ENCODE results near the gene DMRT1.
A peak's percentile ranks its signal among the peaks of the same experiment; 100 is the strongest.

The DMRT1 gene

DNA sequence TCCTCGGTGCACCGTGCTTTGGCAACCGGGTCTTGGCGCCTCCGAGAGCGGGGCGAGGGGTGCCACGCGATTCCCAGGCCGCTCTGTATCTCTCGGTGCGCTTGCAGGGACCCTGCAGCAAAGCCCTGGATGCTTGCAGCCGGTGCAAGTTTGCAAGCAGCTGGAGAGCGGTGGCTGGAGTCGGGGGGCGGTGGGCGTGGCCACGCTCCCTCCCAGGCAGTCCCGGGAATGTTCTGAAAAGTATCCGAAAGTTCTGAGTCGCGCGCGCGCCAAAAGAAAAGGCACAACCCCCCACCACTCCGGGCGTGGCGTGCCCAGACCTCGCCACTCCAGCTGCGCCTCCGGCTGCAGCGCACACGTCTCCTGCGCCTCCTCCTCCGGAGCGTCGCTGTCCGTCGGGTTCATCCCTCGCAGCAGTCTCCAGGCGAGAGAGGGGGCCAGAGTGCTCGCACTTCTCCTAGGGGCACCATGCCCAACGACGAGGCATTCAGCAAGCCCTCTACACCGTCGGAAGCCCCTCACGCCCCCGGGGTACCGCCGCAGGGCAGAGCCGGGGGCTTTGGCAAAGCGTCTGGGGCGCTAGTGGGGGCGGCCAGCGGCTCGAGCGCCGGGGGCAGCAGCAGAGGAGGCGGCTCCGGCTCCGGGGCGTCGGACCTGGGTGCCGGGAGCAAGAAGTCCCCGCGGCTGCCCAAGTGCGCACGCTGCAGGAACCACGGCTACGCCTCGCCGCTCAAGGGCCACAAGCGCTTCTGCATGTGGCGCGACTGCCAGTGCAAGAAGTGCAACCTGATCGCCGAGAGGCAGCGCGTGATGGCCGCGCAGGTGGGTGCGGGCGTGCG, at the start of gene DMRT1:
DMRT1 (plus strand) TSS at position 327 of the 839 bp plus-strand sequence; CDS start at position 469, 142 bp downstream.
- DNase-seq: peak in 1 of 2 experiments; percentile 42

- DNase-seq: no peak
Measured at GRCh38 chr9:792331-793260, 48.9 kb upstream of the DMRT1 start.

DNA sequence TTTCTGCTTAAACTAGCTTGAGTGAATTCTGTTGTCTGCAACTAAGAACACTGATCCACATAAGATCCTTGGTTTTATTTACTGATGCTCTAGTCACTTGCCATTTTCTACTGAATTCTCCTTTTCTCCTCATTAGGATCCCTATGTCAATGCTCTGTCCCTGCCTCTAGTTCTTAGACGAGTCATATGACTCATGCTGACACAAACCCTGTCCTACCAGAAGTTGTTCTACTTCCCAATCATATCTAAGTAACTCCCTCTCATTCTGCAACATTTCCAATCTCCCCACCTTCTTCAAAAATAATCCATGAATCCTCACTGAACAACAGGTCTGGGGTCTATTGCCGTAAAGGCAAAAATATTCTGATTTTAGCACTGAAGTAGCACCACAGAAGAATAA, 47.1 kb upstream of the DMRT1 start:
- no peak for DNase-seq

GRCh38 chr9:795869-796268, 45.6 kb upstream of the DMRT1 start:
- peak in 1 of 2 experiments; percentile 6 for DNase-seq

GRCh38 chr9:800591-801150, 40.8 kb upstream of the DMRT1 start:
- DNase-seq: no peak

DNA sequence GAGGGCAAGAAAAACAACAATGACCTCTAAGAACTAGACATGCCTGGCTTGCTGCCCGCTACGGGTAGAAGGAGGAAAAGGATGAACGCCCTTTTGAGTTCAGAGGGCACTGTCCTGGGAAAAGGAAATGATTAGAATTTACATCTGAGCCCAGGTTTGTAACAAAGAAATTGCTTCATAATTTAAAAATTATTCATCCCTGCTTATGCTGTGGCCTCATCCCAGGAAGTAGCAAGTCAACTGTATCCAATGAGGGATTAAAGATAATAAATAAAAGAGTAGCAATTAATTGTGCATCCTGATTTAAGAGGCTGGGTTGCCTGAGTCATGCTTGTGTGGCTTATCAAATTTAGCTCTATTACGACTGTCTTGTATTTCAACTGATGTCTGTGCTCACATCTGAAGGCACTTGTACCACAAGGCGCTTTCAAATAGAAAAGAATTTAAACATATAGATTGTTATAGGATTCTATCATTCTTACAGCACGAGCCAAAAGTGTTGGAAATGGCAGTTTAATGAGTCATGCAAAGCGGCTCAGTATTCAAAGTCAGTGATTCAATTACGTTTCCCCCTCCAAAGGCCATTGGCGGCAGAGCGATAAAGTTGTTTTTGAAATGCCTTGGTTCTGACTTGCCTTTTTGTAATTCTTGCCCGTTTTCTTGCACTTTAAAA, 40.0 kb upstream of the DMRT1 start:
- DNase-seq: peak in 1 of 2 experiments; percentile 17

DNA sequence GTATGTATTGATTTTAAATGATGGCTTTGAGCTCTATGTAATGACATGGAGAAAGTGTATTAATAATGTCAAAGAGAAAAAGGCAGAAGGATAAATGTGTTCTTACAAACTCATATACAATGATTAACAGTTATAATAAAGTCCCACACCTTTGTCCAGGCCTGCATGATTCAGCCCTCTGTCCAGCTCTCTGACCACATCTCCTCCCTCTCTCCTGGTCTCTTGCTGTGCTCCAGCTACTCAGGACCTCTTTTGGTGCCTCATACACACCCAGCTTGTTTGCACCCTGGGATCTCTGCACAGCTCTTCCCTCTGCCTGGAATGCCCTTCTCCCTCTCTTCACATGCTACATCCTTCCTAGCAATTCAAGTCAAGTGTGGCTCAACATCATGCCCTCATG, 37.5 kb upstream of the DMRT1 start:
- no peak for DNase-seq

DNA sequence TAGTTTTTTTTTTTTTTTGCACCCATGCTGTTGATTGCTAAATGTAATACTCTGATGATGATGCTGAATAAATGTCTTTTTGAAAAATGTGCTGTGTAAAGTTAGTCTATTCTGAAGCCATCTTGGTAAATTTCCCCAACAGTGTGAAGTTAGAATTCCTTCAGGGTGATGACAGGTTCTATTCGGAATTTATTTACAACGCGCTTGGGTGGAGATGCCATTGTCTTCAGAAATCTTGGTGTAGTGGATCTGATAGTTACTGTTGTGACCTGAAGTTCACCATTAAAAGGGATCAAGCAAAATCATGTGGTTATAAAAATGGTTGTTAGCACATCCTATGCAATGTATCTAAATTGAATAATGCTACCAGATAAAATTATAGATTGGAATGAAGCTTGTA, 36.3 kb upstream of the DMRT1 start:
- DNase-seq: no peak

DNA sequence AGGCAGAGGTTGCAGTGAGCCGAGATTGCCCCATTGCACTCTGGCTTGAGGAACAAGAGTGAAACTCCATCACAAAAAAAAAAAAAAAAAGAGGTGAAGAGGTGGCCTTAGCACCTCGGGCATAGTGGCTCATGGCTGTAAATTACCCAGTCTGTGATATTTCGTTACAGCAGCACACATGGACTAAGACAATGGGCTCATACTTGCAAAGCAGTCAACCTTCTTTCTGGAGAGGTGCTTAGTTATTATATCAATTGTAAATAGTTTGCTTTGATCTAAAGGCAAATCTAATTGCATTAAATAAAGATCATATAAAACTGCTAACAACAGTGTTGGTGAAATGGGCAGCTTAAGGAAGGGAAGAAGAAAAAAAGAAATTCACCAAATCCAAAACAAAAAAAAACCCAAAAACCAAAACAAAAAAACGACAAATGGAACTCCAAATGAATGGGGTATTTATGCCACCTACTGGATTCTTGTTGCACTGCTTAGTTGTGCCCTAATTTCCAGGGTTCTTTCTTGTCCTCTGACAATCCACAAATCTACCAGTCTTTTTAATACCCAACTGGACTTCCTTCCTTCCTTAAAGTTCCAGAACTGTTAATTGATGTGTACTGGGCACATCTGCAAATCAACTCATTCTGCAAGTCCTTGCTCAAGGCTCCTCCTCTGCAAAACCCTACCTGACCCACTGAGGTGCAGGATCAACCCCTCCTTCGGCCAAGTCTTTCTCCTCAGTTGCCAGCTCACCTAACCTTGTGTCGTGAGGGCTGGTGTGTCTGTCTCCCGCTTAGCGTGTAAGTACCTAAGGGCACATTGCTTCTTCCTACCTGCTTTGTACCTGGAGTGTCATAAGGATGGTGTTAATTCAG, 35.0 kb upstream of the DMRT1 start:
- DNase-seq: peak in 1 of 2 experiments; percentile 28

GRCh38 chr9:811106-811531, 30.4 kb upstream of the DMRT1 start:
- DNase-seq: no peak

- DNase-seq: no peak
Measured at GRCh38 chr9:818958-819357, 22.5 kb upstream of the DMRT1 start.

GRCh38 chr9:826500-827280, 14.8 kb upstream of the DMRT1 start:
- peak in 1 of 2 experiments; percentile 4 for DNase-seq

DNA sequence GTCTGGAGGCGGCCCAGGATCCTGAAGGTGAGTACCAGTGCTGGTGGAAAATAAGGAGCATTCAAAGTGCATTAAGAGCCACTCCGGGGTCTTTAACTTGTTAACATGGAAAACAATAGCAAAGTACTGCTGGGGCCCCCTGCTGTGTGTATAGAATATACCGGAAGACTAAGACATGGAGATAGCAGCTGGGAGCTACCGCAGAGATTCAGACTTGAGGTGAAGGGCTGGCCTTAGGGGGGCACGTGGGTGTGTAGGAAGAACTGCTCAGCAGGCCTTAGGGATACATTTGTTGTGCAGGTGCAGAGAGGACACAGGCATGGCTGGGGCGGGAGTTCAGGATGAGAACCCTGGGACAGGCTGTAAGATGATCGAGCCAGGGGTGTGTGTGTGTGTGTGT, 1.2 kb upstream of the DMRT1 start:
- no peak for DNase-seq

DNA sequence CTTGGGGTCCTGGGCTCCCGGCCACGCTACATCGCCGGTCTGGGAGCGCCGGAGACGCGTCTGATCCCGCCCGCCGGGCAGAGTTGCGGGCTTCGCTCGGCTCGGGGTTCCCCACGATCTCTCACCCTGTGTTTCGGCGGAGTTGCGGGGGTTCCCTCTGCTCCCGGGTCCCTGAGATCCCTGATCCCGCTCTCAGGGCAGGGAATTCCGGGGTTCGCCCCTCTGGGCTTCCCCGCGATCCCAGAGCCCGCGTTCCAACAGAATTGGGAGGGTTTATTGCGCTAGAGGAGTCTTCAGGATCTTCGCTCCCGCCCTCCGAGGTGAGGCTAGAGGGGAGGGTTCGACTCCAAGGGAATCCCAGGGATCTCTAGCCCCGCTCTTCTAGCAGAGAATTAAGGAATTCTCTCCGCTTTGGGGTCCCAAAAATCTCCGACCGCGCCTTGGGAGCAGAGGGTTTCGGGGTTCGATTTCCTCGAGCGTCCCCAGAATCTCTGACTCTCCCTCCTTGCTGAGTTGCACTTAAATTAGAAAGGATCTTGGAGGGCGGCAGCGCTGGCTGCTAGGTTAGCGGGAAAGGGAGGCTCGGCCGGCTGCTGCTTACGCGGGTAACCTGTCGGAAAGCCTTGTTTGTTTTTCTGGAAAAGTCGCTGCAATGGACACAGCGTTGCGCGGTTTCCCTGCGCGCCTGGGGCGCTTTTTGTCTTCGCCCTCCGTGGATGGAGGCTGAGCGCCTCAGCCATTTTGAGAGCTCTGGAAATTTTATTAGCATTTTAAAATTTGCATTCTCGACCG, 1.3 kb downstream of the DMRT1 start:
- DNase-seq: no peak

GRCh38 chr9:843427-843785, 1.9 kb downstream of the DMRT1 start:
- DNase-seq: no peak

GRCh38 chr9:846852-847251, 5.4 kb downstream of the DMRT1 start:
- DNase-seq: no peak

GRCh38 chr9:847505-847904, 6.0 kb downstream of the DMRT1 start:
- DNase-seq: no peak

GRCh38 chr9:849431-849830, 7.9 kb downstream of the DMRT1 start:
- no peak for DNase-seq

DNA sequence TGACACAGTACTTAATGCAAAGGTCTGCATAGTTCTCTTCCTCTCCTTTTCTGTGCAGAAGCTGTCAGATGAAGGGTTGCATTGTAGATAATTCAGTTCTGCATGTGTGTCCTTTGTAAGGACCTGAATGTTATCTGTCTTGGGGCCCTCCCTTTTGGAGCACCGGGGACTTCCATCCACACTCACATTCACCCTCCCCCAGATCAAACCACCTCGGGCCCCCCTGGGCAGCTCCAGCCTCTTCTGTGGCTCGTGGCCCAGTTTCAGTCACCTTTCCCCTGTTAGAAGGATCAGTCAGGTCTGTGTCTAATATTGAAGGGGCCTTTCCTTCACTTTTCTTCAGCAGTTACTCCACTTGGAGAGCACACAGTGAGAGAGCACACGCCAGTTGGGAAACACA, 11.0 kb downstream of the DMRT1 start:
- DNase-seq: no peak

DNA sequence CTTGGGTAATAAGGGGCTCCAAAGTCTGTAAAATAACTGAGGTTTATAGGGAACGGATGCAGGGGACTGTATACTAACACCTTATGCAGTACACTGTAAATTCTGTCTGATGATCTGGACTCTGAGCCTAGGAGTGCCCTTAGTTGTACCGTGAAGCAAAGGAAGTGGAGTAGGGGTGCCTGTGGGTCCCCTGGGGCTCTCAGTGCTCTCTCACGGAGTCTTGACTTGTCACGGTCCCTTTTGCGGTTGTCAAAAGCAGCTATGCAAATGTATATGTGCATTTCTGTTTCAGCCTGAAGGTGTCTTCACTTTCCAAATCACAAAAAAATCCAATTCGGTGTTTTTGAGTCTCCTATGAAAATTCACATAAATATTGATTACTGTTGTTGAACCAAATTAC, 17.8 kb downstream of the DMRT1 start:
- DNase-seq: no peak
